ENCODE measurements around the gene MARK3. TPM values are rescaled to one million over a fixed set of nuclear protein-coding genes. Genes with fewer than 3 reads are reported as not detected.

Gene MARK3
- total and polyA plus RNA-seq, 10 of the 15 experiments (the other 5 are each of a cell fraction or from before 2014, with no cell fraction given) = 10.7 to 75.1 (median 41.4) TPM

GRCh38 chr14:103485504-103485903, 100.3 kb downstream of the MARK3 start (continued):
- TF ChIP-seq, protein P1, sequence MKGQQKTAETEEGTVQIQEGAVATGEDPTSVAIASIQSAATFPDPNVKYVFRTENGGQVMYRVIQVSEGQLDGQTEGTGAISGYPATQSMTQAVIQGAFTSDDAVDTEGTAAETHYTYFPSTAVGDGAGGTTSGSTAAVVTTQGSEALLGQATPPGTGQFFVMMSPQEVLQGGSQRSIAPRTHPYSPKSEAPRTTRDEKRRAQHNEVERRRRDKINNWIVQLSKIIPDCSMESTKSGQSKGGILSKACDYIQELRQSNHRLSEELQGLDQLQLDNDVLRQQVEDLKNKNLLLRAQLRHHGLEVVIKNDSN (IDR thresholded peaks at IDR 0.05; ENCODE audit: borderline replicate concordance, extremely low read length, insufficient read depth, low read depth, low read length) = no peak
- no peak for TF ChIP-seq ATF7 (IDR thresholded peaks at IDR 0.05; ENCODE audit: low read depth)
- no peak for TF ChIP-seq FOS (IDR thresholded peaks at IDR 0.05; ENCODE audit: borderline replicate concordance, extremely low read depth, insufficient read length)
- no peak for TF ChIP-seq SRF (IDR thresholded peaks at IDR 0.05; ENCODE audit: low read depth in 2 of 2, low read length in 2 of 2)
- TF ChIP-seq TCF12 (IDR thresholded peaks at IDR 0.05; ENCODE audit: low read depth, low read length) = no peak
- TF ChIP-seq PAX5 (IDR thresholded peaks at IDR 0.05; ENCODE audit: borderline replicate concordance, low read depth, low read length) = no peak
- no peak for TF ChIP-seq MXI1 (IDR thresholded peaks at IDR 0.05; ENCODE audit: low read depth, low read length)

- no peaks in the 10 kb centered on the region for H3K9me3 ChIP-seq (replicated peaks; ENCODE audit: control insufficient read depth, insufficient read depth, low read length)
- no peak overlapping the region for H2AFZ ChIP-seq (ENCODE audit: control insufficient read depth, low read depth, low read length)
- in situ Hi-C loops (cut with MboI) = no loop called here
- intact Hi-C loops (cut with micrococcal nuclease; ENCODE audit: unreplicated experiment) = no loop called here
- no peaks in the 10 kb centered on the region for H3K4me1 ChIP-seq (ENCODE audit: control insufficient read depth, insufficient read depth, low read length)
- H3K4me2 ChIP-seq (ENCODE audit: control insufficient read depth, insufficient read depth) = no peak overlapping the region
- no peak overlapping the region for H3K9ac ChIP-seq (ENCODE audit: control insufficient read depth, insufficient read depth, low read length)
- no peak for DNase-seq (ENCODE audit: low read depth, low spot score)
- no peaks in the 10 kb centered on the region for H3K79me2 ChIP-seq (ENCODE audit: control insufficient read depth, insufficient read depth, low read length)
- no TSS peak for BruUV-seq (replicated peaks)
- H3K4me3 ChIP-seq = no peak overlapping the region
- POLR2A ChIA-PET = no interaction called here
- RAD21 ChIA-PET (ENCODE audit: unreplicated experiment) = no interaction called here
- ATAC-seq = no peak
- H3K27ac ChIP-seq (ENCODE audit: control insufficient read depth, insufficient read depth) = no peak overlapping the region
- SMC1A ChIA-PET (ENCODE audit: uncharacterized antibody, unreplicated experiment) = interaction anchor here (1.2 kb wide), 1 partner anchor 38 kb away, joined by 3 read pairs; no protein-coding TSS in a partner anchor
- 86% methylated on average over 6 of the region's 6 CpGs for WGBS (ENCODE audit: insufficient coverage, insufficient replicate concordance, low lambda C conversion rate, missing lambda C conversion rate)
- CTCF ChIA-PET = interaction anchor here (1.6 kb wide), 1 partner anchor 12 kb away, joined by 6 read pairs; no protein-coding TSS in a partner anchor
- no peak for FAIRE-seq
- no peaks in the 10 kb centered on the region for H4K20me1 ChIP-seq (ENCODE audit: control insufficient read depth, insufficient read depth)
- H3K27me3 ChIP-seq (replicated peaks in 1 of 2; ENCODE audit: control insufficient read depth in 2 of 2, insufficient read depth in 2 of 2, low read length in 1 of 2) = no peaks in the 10 kb centered on the region
- peaks cover 3 to 23% of the 10 kb centered on the region in 2 experiments for H3K36me3 ChIP-seq (ENCODE audit: control insufficient read depth in 2 of 2, insufficient read depth in 2 of 2, low read length in 1 of 2)
- no peak for TF ChIP-seq DPF2 (IDR thresholded peaks at IDR 0.05)
- no peak for TF ChIP-seq IRF4 (IDR thresholded peaks at IDR 0.05; ENCODE audit: low read depth, low read length)
- no peak for TF ChIP-seq POLR2AphosphoS5 (IDR thresholded peaks at IDR 0.05; ENCODE audit: low read length)
- no peak for TF ChIP-seq MXI1 (IDR thresholded peaks at IDR 0.05; ENCODE audit: low read depth, low read length)
- TF ChIP-seq HCFC1 (IDR thresholded peaks at IDR 0.05; ENCODE audit: low read length) = no peak
- no peak for TF ChIP-seq RAD21 (IDR thresholded peaks at IDR 0.05; ENCODE audit: insufficient read depth, low read depth, low read length)
- TF ChIP-seq, protein P2, sequence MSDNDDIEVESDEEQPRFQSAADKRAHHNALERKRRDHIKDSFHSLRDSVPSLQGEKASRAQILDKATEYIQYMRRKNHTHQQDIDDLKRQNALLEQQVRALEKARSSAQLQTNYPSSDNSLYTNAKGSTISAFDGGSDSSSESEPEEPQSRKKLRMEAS (IDR thresholded peaks at IDR 0.05; ENCODE audit: low read depth, low read length) = no peak
- no peak for TF ChIP-seq MTA3 (IDR thresholded peaks at IDR 0.05; ENCODE audit: borderline replicate concordance, low read length)
- no peak for TF ChIP-seq ZBTB33 (IDR thresholded peaks at IDR 0.05)
- TF ChIP-seq, protein P3, sequence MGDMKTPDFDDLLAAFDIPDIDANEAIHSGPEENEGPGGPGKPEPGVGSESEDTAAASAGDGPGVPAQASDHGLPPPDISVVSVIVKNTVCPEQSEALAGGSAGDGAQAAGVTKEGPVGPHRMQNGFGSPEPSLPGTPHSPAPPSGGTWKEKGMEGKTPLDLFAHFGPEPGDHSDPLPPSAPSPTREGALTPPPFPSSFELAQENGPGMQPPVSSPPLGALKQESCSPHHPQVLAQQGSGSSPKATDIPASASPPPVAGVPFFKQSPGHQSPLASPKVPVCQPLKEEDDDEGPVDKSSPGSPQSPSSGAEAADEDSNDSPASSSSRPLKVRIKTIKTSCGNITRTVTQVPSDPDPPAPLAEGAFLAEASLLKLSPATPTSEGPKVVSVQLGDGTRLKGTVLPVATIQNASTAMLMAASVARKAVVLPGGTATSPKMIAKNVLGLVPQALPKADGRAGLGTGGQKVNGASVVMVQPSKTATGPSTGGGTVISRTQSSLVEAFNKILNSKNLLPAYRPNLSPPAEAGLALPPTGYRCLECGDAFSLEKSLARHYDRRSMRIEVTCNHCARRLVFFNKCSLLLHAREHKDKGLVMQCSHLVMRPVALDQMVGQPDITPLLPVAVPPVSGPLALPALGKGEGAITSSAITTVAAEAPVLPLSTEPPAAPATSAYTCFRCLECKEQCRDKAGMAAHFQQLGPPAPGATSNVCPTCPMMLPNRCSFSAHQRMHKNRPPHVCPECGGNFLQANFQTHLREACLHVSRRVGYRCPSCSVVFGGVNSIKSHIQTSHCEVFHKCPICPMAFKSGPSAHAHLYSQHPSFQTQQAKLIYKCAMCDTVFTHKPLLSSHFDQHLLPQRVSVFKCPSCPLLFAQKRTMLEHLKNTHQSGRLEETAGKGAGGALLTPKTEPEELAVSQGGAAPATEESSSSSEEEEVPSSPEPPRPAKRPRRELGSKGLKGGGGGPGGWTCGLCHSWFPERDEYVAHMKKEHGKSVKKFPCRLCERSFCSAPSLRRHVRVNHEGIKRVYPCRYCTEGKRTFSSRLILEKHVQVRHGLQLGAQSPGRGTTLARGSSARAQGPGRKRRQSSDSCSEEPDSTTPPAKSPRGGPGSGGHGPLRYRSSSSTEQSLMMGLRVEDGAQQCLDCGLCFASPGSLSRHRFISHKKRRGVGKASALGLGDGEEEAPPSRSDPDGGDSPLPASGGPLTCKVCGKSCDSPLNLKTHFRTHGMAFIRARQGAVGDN (IDR thresholded peaks at IDR 0.05) = no peak
- TF ChIP-seq ZNF622 (IDR thresholded peaks at IDR 0.05) = no peak
These were observed 102.9 kb downstream of the MARK3 start for GRCh38 chr14:103488071-103488470.

Data from GM12878 (cell line).